ENCODE results near the gene MAP2K6.

MAP2K6 gene

GRCh38 chr17:69518951-69519350, 104.5 kb downstream of the MAP2K6 start:
- H3K36me3 ChIP-seq (ENCODE audit: control insufficient read depth, insufficient read depth, low read length), result no peaks in the 10 kb centered on the region; the same call in 1 of the 2 replicates
- no peak for DNase-seq (ENCODE audit: extremely low read depth, insufficient read length)
- H3K27me3 ChIP-seq (replicated peaks; ENCODE audit: control insufficient read depth, insufficient read depth, low read length), result no peaks in the 10 kb centered on the region
- no peak for TF ChIP-seq CTCF (IDR thresholded peaks at IDR 0.05; ENCODE audit: insufficient read depth, low read length, poor library complexity, severe bottlenecking)
- no peak overlapping the region for H3K4me3 ChIP-seq (replicated peaks; ENCODE audit: low read depth, low read length)

- Histone ChIP-seq H3K27me3 (replicated peaks; ENCODE audit: control insufficient read depth, insufficient read depth, low read length) (no peaks in the 10 kb centered on the region), H3K4me3 (replicated peaks; ENCODE audit: low read depth, low read length) (no peak overlapping the region), H3K36me3 (ENCODE audit: control insufficient read depth, insufficient read depth, low read length) (peaks cover 2% of the 10 kb centered on the region; the same call in 1 of the 2 replicates)
- peak; percentile 71 for TF ChIP-seq CTCF (IDR thresholded peaks at IDR 0.05; ENCODE audit: insufficient read depth, low read length, poor library complexity, severe bottlenecking)
- DNase-seq (ENCODE audit: extremely low read depth, insufficient read length), result no peak
These were observed 108.9 kb downstream of the MAP2K6 start for GRCh38 chr17:69523244-69523861.

GRCh38 chr17:69524854-69525253, 110.4 kb downstream of the MAP2K6 start:
- no peak for DNase-seq (ENCODE audit: extremely low read depth, insufficient read length)
- Histone ChIP-seq H3K27me3 (replicated peaks; ENCODE audit: control insufficient read depth, insufficient read depth, low read length) (no peaks in the 10 kb centered on the region), H3K36me3 (ENCODE audit: control insufficient read depth, insufficient read depth, low read length) (peaks cover 2% of the 10 kb centered on the region; the same call in 1 of the 2 replicates), H3K4me3 (replicated peaks; ENCODE audit: low read depth, low read length) (no peak overlapping the region)
- TF ChIP-seq CTCF (IDR thresholded peaks at IDR 0.05; ENCODE audit: insufficient read depth, low read length, poor library complexity, severe bottlenecking), result peak; percentile 19

GRCh38 chr17:69525920-69526841, 111.7 kb downstream of the MAP2K6 start:
- H3K27me3 ChIP-seq (replicated peaks; ENCODE audit: control insufficient read depth, insufficient read depth, low read length), result no peaks in the 10 kb centered on the region
- TF ChIP-seq CTCF (IDR thresholded peaks at IDR 0.05; ENCODE audit: insufficient read depth, low read length, poor library complexity, severe bottlenecking), result peak; percentile 83
- H3K4me3 ChIP-seq (replicated peaks; ENCODE audit: low read depth, low read length), result no peak overlapping the region
- DNase-seq (ENCODE audit: extremely low read depth, insufficient read length), result no peak
- H3K36me3 ChIP-seq (ENCODE audit: control insufficient read depth, insufficient read depth, low read length), result peaks cover 2% of the 10 kb centered on the region; the same call in 1 of the 2 replicates

- TF ChIP-seq CTCF (IDR thresholded peaks at IDR 0.05; ENCODE audit: insufficient read depth, low read length, poor library complexity, severe bottlenecking), result no peak
- H3K4me3 ChIP-seq (replicated peaks; ENCODE audit: low read depth, low read length), result no peak overlapping the region
- no peaks in the 10 kb centered on the region for H3K27me3 ChIP-seq (replicated peaks; ENCODE audit: control insufficient read depth, insufficient read depth, low read length)
- H3K36me3 ChIP-seq (ENCODE audit: control insufficient read depth, insufficient read depth, low read length), result peaks cover 2% of the 10 kb centered on the region; the same call in 1 of the 2 replicates
- no peak for DNase-seq (ENCODE audit: extremely low read depth, insufficient read length)
These were observed 113.5 kb downstream of the MAP2K6 start for GRCh38 chr17:69528035-69528434.

Measured in GM06990 (cell line).